Measurements from ENCODE around the gene CHD2.
A peak's percentile ranks its signal among the peaks of the same experiment; 100 is the strongest.

Gene CHD2

DNA sequence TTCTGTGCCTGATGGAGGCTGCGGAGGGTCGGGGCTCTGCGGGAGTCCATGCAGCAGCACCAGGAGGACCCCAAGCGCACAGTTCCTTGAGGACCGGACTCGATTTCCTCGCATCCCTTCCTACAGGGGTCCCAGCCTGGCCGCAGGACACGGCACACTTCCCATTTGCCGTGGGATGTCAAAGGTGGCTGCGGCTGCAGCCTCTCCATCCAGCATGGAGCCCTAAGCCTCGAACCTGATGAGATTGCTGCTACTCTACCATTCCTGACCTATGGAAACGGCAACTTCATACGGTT, 148.2 kb downstream of the CHD2 start:
- peaks cover 4% of the 10 kb centered on the region for H3K9me3 Mint-ChIP-seq
- peaks cover 8% of the 10 kb centered on the region for H3K4me1 Mint-ChIP-seq
- no peak overlapping the region for H3K27ac Mint-ChIP-seq
- H3K27me3 Mint-ChIP-seq (ENCODE audit: low read depth) = peaks cover 4% of the 10 kb centered on the region
- no peak for TF ChIP-seq CTCF (IDR thresholded peaks at IDR 0.05; ENCODE audit: unreplicated experiment in 3 of 3)
- peaks cover 66% of the 10 kb centered on the region for H3K36me3 Mint-ChIP-seq (ENCODE audit: low read depth)
- no peak overlapping the region for H3K4me3 Mint-ChIP-seq

DNA sequence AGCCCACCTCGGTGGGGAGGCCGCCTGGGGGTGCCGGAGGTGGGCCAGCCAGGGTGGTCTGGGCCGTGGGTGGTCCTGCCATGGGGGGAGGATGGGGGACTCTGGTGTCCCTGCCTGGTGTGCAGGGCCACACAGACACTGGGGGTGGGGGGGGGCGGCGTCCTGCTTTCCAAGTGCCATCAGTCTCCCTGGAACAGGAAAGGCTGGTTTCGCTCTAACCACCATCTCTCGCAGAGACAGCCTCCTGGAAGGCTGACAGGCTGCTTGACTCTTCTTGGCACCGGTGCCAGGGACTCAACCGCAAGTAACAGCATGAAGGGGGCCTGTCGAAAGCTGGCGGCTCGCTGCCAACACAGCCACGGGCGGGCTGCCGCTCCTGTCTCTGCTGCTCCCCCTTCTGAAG, 148.6 kb downstream of the CHD2 start:
- peaks cover 4% of the 10 kb centered on the region for H3K27me3 Mint-ChIP-seq (ENCODE audit: low read depth)
- H3K27ac Mint-ChIP-seq = no peak overlapping the region
- H3K9me3 Mint-ChIP-seq = peaks cover 4% of the 10 kb centered on the region
- TF ChIP-seq CTCF (IDR thresholded peaks at IDR 0.05; ENCODE audit: unreplicated experiment in 3 of 3) = no peak
- no peak overlapping the region for H3K4me3 Mint-ChIP-seq
- peaks cover 4% of the 10 kb centered on the region for H3K4me1 Mint-ChIP-seq
- H3K36me3 Mint-ChIP-seq (ENCODE audit: low read depth) = peaks cover 68% of the 10 kb centered on the region

- H3K9me3 Mint-ChIP-seq = peaks cover 4% of the 10 kb centered on the region
- peaks cover under 1% of the 10 kb centered on the region for H3K4me1 Mint-ChIP-seq
- no peak for TF ChIP-seq CTCF (IDR thresholded peaks at IDR 0.05; ENCODE audit: unreplicated experiment in 3 of 3)
- H3K27me3 Mint-ChIP-seq (ENCODE audit: low read depth) = peaks cover 4% of the 10 kb centered on the region
- no peak overlapping the region for H3K4me3 Mint-ChIP-seq
- peaks cover 68% of the 10 kb centered on the region for H3K36me3 Mint-ChIP-seq (ENCODE audit: low read depth)
- peak overlapping the region in 1 of 3 experiments; percentile 33 for H3K27ac Mint-ChIP-seq
These were observed 149.1 kb downstream of the CHD2 start for GRCh38 chr15:93049233-93049632.

DNA sequence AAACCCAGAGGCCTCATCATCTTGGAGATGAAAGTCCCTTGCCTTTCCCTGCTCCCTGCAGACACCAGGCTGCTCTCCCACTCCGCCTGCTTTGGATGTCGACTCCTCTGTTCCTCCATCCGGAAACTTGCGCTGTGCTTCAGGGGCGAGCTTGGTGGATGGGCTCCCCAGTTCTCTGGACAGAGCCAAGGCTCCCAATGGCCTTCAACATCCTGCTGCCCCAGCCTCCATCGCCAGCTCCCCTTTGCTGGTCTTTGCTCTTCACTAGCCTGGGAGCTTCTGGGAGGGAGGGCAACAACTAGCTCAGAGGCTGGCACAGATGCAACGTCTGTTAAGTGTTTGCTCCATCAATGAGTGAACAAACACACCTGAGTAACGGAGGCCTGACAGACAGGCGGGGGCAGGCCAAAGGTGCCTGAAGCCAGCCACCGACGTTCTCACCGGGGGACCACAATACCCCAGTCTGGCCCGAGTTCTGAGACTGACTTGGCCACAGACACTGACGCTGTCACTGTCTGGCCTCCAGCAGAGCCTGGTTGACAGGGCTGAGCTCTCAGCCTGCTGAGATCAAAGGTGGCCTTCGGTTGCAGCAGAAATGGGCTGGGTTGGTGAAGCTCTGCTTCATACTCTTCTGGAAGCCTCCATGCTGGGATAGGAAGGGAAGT, 149.9 kb downstream of the CHD2 start:
- H3K4me3 Mint-ChIP-seq = no peak overlapping the region
- H3K36me3 Mint-ChIP-seq (ENCODE audit: low read depth) = peaks cover 67% of the 10 kb centered on the region
- H3K9me3 Mint-ChIP-seq = peaks cover 4% of the 10 kb centered on the region
- peaks cover 4% of the 10 kb centered on the region for H3K27me3 Mint-ChIP-seq (ENCODE audit: low read depth)
- H3K4me1 Mint-ChIP-seq = peaks cover 5% of the 10 kb centered on the region
- TF ChIP-seq CTCF (IDR thresholded peaks at IDR 0.05; ENCODE audit: unreplicated experiment in 3 of 3) = no peak
- H3K27ac Mint-ChIP-seq = no peak overlapping the region

GRCh38 chr15:93050648-93051047, 150.5 kb downstream of the CHD2 start:
- Mint-ChIP-seq H3K4me1 (peaks cover 5% of the 10 kb centered on the region), H3K27me3 (ENCODE audit: low read depth) (peaks cover 4% of the 10 kb centered on the region), H3K4me3 (no peak overlapping the region), H3K36me3 (ENCODE audit: low read depth) (peaks cover 61% of the 10 kb centered on the region), H3K27ac (no peak overlapping the region), H3K9me3 (peaks cover 4% of the 10 kb centered on the region)
- TF ChIP-seq CTCF (IDR thresholded peaks at IDR 0.05; ENCODE audit: unreplicated experiment in 3 of 3) = no peak
